GM12878 (cell line): Measurements from ENCODE around the gene KCND3.

Experiments
- EP300 ChIP-seq, 2 experiments: fragments of 150-350 bp in 1 of 2; IDR thresholded peaks; 2 replicates each; pipeline ENCODE4 v1.6.1; 2011 to 2012; ENCODE audit warnings: low read depth in 2 of 2, low read length in 2 of 2, borderline replicate concordance in 1 of 2, improper control_type of control experiment in 1 of 2, inconsistent platforms in 1 of 2; ENCODE audit not compliant: control insufficient read depth in 1 of 2
- HCFC1 ChIP-seq: fragments of 150-350 bp; IDR thresholded peaks from 2 replicates; pipeline ENCODE4 v1.6.1; 2014; ENCODE audit warnings: low read length
- HDAC2 ChIP-seq: fragments of 200-600 bp; sonication (generic); IDR thresholded peaks from 2 replicates; pipeline ENCODE4 v1.6.1; 2017
- MYB ChIP-seq: fragments of 150-350 bp; IDR thresholded peaks from 2 replicates; pipeline ENCODE4 v1.6.1; 2014; ENCODE audit warnings: mild to moderate bottlenecking, low read depth, low read length, borderline replicate concordance
- POLR2AphosphoS5 ChIP-seq: IDR thresholded peaks from 2 replicates; pipeline ENCODE4 v1.6.1; 2011; ENCODE audit warnings: mild to moderate bottlenecking, low read length, inconsistent platforms
- USF1 ChIP-seq: IDR thresholded peaks from 2 replicates; pipeline ENCODE4 v1.6.1; 2011; ENCODE audit warnings: borderline replicate concordance, low read depth, mild to moderate bottlenecking, moderate library complexity, mixed read lengths, low read length; ENCODE audit not compliant: insufficient read depth; ENCODE audit errors: extremely low read length
- ZNF274 ChIP-seq: IDR thresholded peaks from one replicate; pipeline ENCODE4 v1.8.0; 2011; ENCODE audit not compliant: insufficient read length, insufficient read depth

- TF ChIP-seq EP300 (IDR thresholded peaks at IDR 0.05; ENCODE audit: borderline replicate concordance in 1 of 2, control insufficient read depth in 1 of 2, low read depth in 2 of 2, low read length in 2 of 2) (no peak), MYB (no peak), HCFC1 (no peak), ZNF274 (no peak), USF1 (no peak), HDAC2 (no peak), POLR2AphosphoS5 (no peak)
Observed at GRCh38 chr1:111801071-111801850, 188.2 kb downstream of the KCND3 start.
